Adrenal gland (tissue), 12 donors: ENCODE data around the gene TPI1. TPM values are rescaled to one million over a fixed set of nuclear protein-coding genes. Genes with fewer than 3 reads are reported as not detected.
A peak's percentile ranks its signal among the peaks of the same experiment; 100 is the strongest.

Experiments
- DNase-seq, 7 donors: peaks; one replicate each; pipeline ENCODE4 v3.0.0-alpha.2; 2019 to 2020
- H3K27ac ChIP-seq, 5 donors: fragments of 200-600 bp; sonication (generic) in 4 of 5; 1 replicate in 3 of 5; 2 replicates in 2 of 5; pipeline versions ENCODE4 v1.5.1 to v1.8.0; 2016 to 2020; ENCODE audit warnings: mild to moderate bottlenecking in 1 of 5
- H3K27me3 ChIP-seq: fragments of 200-600 bp; 2 replicates; pipeline ENCODE4 v1.8.0; 2021
- H3K36me3 ChIP-seq, 2 donors: fragments of 200-600 bp; replicated peaks in 1 of 2; 1 replicate in 1 of 2; 2 replicates in 1 of 2; pipeline versions ENCODE4 v1.5.1 to v1.8.0; 2018 to 2022
- H3K4me1 ChIP-seq, 2 donors: fragments of 200-600 bp; replicated peaks in 1 of 2; 1 replicate in 1 of 2; 2 replicates in 1 of 2; pipeline versions ENCODE4 v1.5.1 to v1.8.0; 2018 to 2021
- H3K4me3 ChIP-seq, 4 donors: fragments of 200-600 bp; sonication (generic) in 3 of 4; one replicate each; pipeline ENCODE4 v1.5.1; 2016 to 2018
- H3K9me3 ChIP-seq, 3 donors: fragments of 200-600 bp; sonication (generic) in 1 of 3; replicated peaks in 1 of 3; 1 replicate in 2 of 3; 2 replicates in 1 of 3; pipeline versions ENCODE4 v1.5.1 to v1.8.0; 2016 to 2021
- POLR2A ChIP-seq, 2 donors: fragments of 450-650 bp; IDR thresholded peaks; one replicate each; pipeline ENCODE4 v1.6.1; 2017; ENCODE audit warnings: antibody characterized with exemption in 2 of 2, mild to moderate bottlenecking in 2 of 2, moderate library complexity in 1 of 2
- WGBS, 4 donors: extraction: QIAGEN DNeasy Blood & Tissue Kit in 2 of 4; methylation state at CpG; one replicate each; pipeline versions ENCODE4 v1.1.5 to v1.1.7; 2013 to 2017; 5-methylcytosine and 5-hydroxymethylcytosine counted together
- intact Hi-C, 2 donors: fragments of 100-400 bp; cut with DNase I; formaldehyde crosslinking; loops; one replicate each; pipeline versions ENCODE4 v1.14.1 to v1.15.0; 2022 to 2023
- polyA plus RNA-seq, 3 donors: library from polyadenylated mRNA; stranded (reverse); fragments of 200-250 nt in 2 of 3; fragments of 350-450 nt in 1 of 3; fragmentation: Illumina TruSeq in 1 of 3; extraction: RNeasy Lipid Tissue Mini Kit (QIAGEN cat#74804) in 1 of 3; gene quantifications; one replicate each; pipeline ENCODE4 v1.2.3, GENCODE V29; 2013 to 2014
- total RNA-seq, 9 donors: library from RNA; depleted of rRNA in 4 of 9; stranded (reverse); fragments of >200 nt in 4 of 9; fragments of 120-200 nt in 1 of 9; fragmentation: NEBNext Ultra II Directional in 1 of 9; extraction: Animal tissue kit (Norgen Biotek cat#: 25700) in 1 of 9; gene quantifications; one replicate each; pipeline versions ENCODE4 v1.1.0 to v1.2.4, GENCODE V29; 2013 to 2023
- TF ChIP-seq, protein P1 (sequence below), 6 experiments: fragments of 450-650 bp in 4 of 6; fragments of 200-600 bp in 2 of 6; sonication (generic) in 1 of 6; IDR thresholded peaks; 1 replicate in 5 of 6; 2 replicates in 1 of 6; pipeline versions ENCODE4 v1.5.1 to v1.8.0; 2016 to 2021; ENCODE audit warnings: antibody characterized with exemption in 6 of 6, mild to moderate bottlenecking in 2 of 6, moderate library complexity in 1 of 6
- donor health status: healthy with polysubstance abuse.
- donor health status: Bipolar disorder and iron deficiency.
- donor health status: DM: yes; HTN: yes; CAD: no.
- donor health status: DM: no; HTN: no; CAD: no.
- donor health status: DM: no; HTN: no; CAD: no.
- donor health status: DM: yes; HTN: yes; CAD: no.

Gene TPI1
- total and polyA plus RNA-seq, 12 donors, result 241 to 2,322 (median 783) TPM

DNA sequence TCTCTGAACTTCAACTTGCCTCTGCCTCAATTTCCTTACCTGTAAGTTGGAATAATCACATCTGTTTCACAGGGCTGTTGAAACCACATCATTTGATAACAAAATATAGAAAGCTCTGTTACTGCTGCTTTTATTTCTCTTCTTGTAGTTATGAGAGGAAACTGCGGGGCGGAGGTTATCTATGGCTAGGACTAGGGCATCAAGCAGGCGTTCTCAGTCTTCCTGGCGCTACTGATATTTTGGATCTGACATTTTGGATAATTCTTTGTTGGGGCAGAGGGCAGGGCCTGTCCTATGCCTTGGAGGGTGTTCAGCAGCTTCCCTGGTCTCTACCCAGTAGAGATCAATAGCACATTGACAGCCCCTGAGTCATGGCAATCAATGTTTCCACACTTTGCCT, 35.2 kb upstream of the TPI1 start:
- no peak for DNase-seq
- Histone ChIP-seq H3K27me3 (no peaks in the 10 kb centered on the region), H3K27ac (no peak overlapping the region), H3K9me3 (no peaks in the 10 kb centered on the region), H3K4me1 (peaks cover 3 to 14% of the 10 kb centered on the region in 2 donors), H3K4me3 (no peak overlapping the region), H3K36me3 (peaks cover 0 to 9% of the 10 kb centered on the region in 2 donors)
- intact Hi-C loops, result no loop called here
- TF ChIP-seq, protein P1, sequence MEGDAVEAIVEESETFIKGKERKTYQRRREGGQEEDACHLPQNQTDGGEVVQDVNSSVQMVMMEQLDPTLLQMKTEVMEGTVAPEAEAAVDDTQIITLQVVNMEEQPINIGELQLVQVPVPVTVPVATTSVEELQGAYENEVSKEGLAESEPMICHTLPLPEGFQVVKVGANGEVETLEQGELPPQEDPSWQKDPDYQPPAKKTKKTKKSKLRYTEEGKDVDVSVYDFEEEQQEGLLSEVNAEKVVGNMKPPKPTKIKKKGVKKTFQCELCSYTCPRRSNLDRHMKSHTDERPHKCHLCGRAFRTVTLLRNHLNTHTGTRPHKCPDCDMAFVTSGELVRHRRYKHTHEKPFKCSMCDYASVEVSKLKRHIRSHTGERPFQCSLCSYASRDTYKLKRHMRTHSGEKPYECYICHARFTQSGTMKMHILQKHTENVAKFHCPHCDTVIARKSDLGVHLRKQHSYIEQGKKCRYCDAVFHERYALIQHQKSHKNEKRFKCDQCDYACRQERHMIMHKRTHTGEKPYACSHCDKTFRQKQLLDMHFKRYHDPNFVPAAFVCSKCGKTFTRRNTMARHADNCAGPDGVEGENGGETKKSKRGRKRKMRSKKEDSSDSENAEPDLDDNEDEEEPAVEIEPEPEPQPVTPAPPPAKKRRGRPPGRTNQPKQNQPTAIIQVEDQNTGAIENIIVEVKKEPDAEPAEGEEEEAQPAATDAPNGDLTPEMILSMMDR (IDR thresholded peaks at IDR 0.05), result no peak
- TF ChIP-seq POLR2A (IDR thresholded peaks at IDR 0.05), result no peak
- 71 to 97% (median 92%) methylated on average over 4 of the region's 4 CpGs for WGBS, 4 donors

DNA sequence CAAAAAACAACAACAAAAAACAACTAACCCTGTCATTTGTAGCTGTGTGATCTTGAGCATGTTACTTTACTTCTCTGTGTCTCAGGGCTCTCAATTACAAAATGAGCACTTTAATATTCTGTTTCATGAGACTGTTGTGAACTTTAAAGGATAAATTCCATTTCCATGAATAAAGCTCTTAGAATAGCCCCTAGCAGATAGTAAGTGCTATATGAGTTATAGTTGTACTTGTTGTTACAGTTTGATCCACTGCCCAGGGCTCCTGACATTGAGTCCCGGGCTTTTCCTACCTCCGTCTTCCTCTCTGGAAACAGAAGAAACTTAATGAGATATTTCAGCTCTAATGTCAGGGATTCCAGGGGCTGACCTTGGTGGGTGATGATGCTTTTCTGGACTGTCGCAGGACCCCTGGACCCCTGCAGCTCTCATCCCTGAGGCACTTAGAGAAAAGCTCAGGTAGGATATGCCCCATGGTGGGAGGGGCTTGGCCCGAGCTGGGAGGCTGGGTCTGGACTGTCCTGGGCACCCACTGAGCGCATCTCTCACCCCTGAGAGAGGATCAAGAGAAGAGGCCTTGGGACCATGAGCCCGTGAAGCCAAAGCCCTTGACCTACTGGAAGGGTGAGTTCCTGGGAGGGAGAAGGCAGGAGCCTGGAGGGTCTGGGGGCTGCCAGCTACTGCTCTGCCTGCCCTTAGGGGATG, 34.0 kb upstream of the TPI1 start:
- no peak for DNase-seq
- intact Hi-C loops, result no loop called here

DNA sequence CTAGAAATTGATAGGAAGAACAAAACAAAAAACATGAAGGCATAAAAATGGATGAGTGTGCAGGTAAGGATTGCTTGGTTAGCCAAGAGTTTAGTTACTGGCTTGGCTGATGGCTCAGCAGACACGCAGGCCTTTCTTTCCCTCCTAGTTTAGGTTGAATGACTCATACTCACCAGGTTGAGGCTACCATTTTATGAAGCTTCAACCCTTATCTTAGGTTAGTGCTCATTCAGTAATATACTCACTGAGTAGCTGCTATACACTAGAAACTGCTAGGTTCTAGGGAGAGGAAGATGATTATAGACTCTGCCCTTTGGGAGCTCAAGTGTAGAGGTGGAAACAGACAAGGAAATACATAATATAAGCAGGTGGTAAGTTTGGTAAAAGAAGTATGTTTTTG, 33.1 kb upstream of the TPI1 start:
- H3K4me1 ChIP-seq, result peaks cover 3 to 10% of the 10 kb centered on the region in 2 donors
- peak overlapping the region in 1 of 5 donors; percentile 58 for H3K27ac ChIP-seq
- WGBS, 4 donors, result 71 to 93% (median 87%) methylated on average over 1 of the region's 1 CpG
- intact Hi-C loops, result no loop called here
- no peak overlapping the region for H3K4me3 ChIP-seq
- no peak for TF ChIP-seq POLR2A (IDR thresholded peaks at IDR 0.05)
- TF ChIP-seq, protein P1 (IDR thresholded peaks at IDR 0.05), result no peak
- H3K27me3 ChIP-seq, result no peaks in the 10 kb centered on the region
- peaks cover 0 to 27% of the 10 kb centered on the region in 2 donors for H3K36me3 ChIP-seq
- no peaks in the 10 kb centered on the region for H3K9me3 ChIP-seq
- DNase-seq, result no peak

More for the DNA sequence above, 34.0 kb upstream of the TPI1 start:
- TF ChIP-seq, protein P1 (IDR thresholded peaks at IDR 0.05), result no peak
- TF ChIP-seq POLR2A (IDR thresholded peaks at IDR 0.05), result no peak
- no peak overlapping the region for H3K4me3 ChIP-seq
- peaks cover 3 to 10% of the 10 kb centered on the region in 2 donors for H3K4me1 ChIP-seq
- WGBS, 4 donors, result 38 to 60% (median 49%) methylated on average over 4 to 6 of the region's 6 CpGs
- peak overlapping the region in 2 of 5 donors; percentile 8 to 58 for H3K27ac ChIP-seq
- H3K36me3 ChIP-seq, result peaks cover 0 to 20% of the 10 kb centered on the region in 2 donors
- H3K27me3 ChIP-seq, result no peaks in the 10 kb centered on the region
- no peaks in the 10 kb centered on the region for H3K9me3 ChIP-seq

DNA sequence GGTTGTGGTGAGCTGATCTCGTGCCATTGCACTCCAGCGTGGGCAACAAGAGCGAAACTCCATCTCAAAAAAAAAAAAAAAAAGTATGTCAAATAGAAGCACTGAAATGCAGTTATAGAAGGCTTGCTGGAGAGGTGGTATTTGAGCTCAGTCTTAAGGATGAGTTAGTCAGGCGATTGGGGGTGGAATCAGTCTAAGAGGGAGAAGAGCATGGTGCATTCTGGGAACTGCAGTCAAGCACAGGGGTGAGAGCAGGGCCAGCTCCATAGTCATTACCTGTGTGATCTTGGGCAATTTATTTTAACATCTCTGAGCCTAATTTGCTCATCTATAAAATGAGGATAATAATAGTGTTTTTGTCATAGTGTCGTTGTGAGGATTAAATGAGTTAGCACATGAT, 32.5 kb upstream of the TPI1 start:
- peaks cover 0 to 30% of the 10 kb centered on the region in 2 donors for H3K36me3 ChIP-seq

More for the DNA sequence above, 32.5 kb upstream of the TPI1 start:
- H3K4me1 ChIP-seq, result peaks cover 3 to 10% of the 10 kb centered on the region in 2 donors
- no peaks in the 10 kb centered on the region for H3K27me3 ChIP-seq
- H3K9me3 ChIP-seq, result no peaks in the 10 kb centered on the region
- no peak overlapping the region for H3K27ac ChIP-seq
- DNase-seq, result no peak
- WGBS, 4 donors, result 80 to 89% (median 82%) methylated on average over 5 of the region's 5 CpGs
- H3K4me3 ChIP-seq, result no peak overlapping the region
- TF ChIP-seq, protein P1 (IDR thresholded peaks at IDR 0.05), result no peak
- no peak for TF ChIP-seq POLR2A (IDR thresholded peaks at IDR 0.05)
- intact Hi-C loops, result loop anchor here in 1 of 2 donors (5.0 kb wide), 1 partner anchor 208 kb away; no protein-coding TSS in a partner anchor
